Stimulated activated CD8-positive, alpha-beta memory T cell treated with anti-CD3 and anti-CD28 coated beads, Interleukin-2, amount 100 ng/mL, for 1 hour (primary cell): ENCODE results near the gene TLR1.
"Not testable (repeated sequence)": the region's sequence is repeated elsewhere in the genome, so short reads cannot be mapped to it uniquely, and the experiment has no call there.

Source experiments
- DNase-seq, 2 donors: peaks; one replicate each; pipeline ENCODE4 v3.0.0-alpha.2; 2020; ENCODE audit warnings: low read depth in 2 of 2

The TLR1 gene

GRCh38 chr4:38807462-38807861 lies 2.9 kb upstream of the TLR1 start:
- not testable (repeated sequence) for DNase-seq

GRCh38 chr4:38806251-38806650 lies 1.7 kb upstream of the TLR1 start:
- DNase-seq: not testable (repeated sequence)

DNA sequence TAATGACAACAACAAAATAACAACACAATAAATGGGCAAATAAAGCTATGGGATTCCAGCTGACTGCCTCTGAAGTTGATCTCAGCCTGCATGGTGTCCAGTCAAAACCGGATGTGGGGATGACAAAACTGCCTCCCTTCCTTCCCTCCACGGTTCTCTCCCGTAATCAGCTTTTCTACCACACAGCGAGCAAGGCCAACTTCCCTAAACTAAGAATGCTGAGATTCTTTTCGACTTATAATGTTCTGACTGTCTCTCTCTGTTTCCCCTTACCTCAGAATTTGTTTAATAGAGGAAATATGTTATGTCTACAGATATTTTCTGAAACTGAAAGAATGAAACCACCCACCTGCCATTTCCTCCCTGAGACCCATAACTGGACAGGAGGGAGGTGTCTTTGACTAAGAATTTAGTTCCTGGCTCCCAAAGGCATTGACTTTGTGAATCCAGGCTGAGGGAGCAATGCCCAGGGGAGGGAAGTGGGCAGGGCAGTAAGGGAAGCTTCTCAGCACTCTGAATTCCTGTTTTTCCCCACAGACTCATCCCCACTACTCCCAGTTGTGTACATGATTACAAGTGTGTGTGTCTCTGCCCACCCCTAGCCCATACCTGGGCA lies 1.0 kb upstream of the TLR1 start:
- no peak for DNase-seq

GRCh38 chr4:38803833-38804653 lies 548 bp downstream of the TLR1 start:
- DNase-seq: no peak

- no peak for DNase-seq
Observed at GRCh38 chr4:38802561-38803355, 1.8 kb downstream of the TLR1 start.

GRCh38 chr4:38800961-38801450 lies 3.6 kb downstream of the TLR1 start:
- no peak for DNase-seq

DNA sequence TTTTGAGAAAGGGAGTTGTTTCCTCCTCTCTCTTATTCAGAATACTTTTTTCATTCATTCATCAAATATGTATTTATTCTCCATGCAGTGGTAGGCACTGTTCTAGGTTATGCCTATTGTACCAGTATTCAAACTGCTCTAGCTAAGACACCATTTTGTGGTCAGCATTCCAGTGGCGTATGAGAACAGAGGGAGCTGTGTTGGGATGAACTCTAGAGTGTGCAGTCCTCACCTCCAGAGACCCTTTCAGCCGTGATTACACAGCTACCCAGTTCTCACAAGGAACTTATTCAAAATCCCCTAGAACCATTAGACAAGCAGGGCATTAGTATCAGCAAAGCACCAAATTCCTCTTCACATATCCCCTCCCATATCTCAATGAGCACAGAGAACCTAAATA lies 4.2 kb downstream of the TLR1 start:
- no peak for DNase-seq

DNA sequence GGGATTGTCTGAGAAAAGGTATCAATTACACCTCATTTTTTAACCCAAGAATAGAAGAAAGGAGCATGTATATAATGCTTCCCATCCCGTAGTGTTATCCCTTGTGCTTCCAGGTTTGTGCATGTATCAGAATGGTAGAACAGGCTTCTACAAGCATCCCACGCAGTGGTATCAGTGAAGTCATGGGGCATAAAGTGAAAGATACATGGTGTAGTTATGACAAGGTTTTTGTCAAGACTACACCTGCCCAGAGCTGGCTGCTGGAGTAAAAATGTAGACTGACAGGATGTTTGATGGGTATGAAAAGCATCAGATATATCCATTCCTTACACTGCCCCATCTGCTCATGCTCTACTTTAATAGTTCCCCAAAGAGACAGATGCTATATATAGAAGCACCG lies 9.5 kb downstream of the TLR1 start:
- DNase-seq: no peak

- no peak for DNase-seq
Observed at GRCh38 chr4:38794051-38794450, 10.5 kb downstream of the TLR1 start.

GRCh38 chr4:38791010-38791409 lies 13.6 kb downstream of the TLR1 start:
- DNase-seq: no peak

- DNase-seq: no peak
Observed at GRCh38 chr4:38788317-38788716, 16.3 kb downstream of the TLR1 start.

DNA sequence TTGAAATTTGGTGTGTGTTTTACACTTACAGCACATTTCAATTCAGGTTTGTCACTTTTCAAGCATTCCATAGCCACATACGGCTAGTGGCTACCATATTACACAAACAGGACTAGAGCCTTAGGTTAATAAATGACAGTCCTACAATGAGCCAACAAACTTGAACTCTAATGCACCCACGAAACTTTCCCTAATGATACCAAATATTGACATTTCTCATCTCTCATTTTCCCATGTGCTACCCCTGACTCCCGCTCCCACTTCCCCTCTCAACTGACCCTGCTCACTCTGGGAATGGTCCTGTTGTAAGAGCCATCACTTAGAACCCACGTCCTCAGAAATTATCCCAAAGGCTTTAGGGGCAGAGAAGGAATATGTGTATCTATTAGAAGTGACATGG lies 16.9 kb downstream of the TLR1 start:
- DNase-seq: no peak

GRCh38 chr4:38785901-38786402 lies 18.6 kb downstream of the TLR1 start:
- no peak for DNase-seq

GRCh38 chr4:38785041-38785790 lies 19.4 kb downstream of the TLR1 start:
- DNase-seq: no peak

DNA sequence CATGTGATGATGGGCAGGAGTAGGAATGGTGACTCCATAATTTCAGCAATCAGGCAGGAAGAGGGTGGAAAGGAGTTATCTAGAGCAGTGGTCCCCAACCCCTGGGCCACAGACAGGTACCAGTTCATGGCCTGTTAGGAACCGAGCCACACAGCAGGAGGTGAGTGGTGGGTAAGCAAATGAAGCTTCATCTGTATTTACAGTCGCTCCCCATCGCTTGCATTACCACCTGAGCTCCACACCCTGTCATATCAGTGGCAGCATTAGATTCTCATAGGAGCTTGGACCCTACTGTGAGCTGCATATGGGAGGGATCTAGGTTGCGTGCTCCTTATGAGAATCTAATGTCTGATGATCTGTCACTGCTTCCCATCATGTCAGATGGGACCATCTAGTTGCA lies 20.4 kb downstream of the TLR1 start:
- no peak for DNase-seq

- no peak for DNase-seq
Observed at GRCh38 chr4:38783109-38783460, 21.5 kb downstream of the TLR1 start.

- DNase-seq: no peak
Observed at GRCh38 chr4:38782452-38783108, 22.0 kb downstream of the TLR1 start, which contains the start of gene TLR10. TLR10 (minus strand) TSS chr4:38782990; CDS start chr4:38775590, 7,400 bp downstream.

DNA sequence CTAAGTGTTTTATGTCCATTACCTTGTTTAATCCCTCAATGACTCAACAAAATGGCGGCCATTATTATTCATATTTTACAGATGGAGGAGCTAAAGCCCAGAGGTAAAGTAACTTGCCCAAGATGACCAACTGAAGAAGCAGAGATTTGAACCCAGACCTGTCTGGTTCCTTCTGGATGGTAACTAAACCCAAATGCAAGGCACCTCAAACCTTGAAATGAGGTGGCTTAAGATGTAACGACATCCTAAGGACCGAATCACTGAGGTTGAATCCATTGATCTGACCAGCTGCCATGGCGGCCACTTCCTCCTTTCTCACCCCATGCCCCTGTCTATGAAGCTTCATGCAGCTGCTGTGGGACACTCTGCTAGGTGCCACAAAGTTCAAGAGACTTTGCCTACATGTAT lies 22.7 kb downstream of the TLR1 start:
- DNase-seq: no peak

GRCh38 chr4:38780833-38781484 lies 23.6 kb downstream of the TLR1 start:
- DNase-seq: no peak

GRCh38 chr4:38779790-38780189 lies 24.8 kb downstream of the TLR1 start:
- DNase-seq: no peak
